ENCODE data around the gene E2F8.

- no peak for TF ChIP-seq POLR2A (IDR thresholded peaks at IDR 0.05)
- no peak for TF ChIP-seq CTCF (IDR thresholded peaks at IDR 0.05)
Observed at GRCh38 chr11:19228968-19229367, 11.8 kb downstream of the E2F8 start.

All from testis (tissue), 2 donors.